Adrenal gland (tissue), 12 donors: ENCODE data around the gene SP140. TPM values are rescaled to one million over a fixed set of nuclear protein-coding genes. Genes with fewer than 3 reads are reported as not detected.
A peak's percentile ranks its signal among the peaks of the same experiment; 100 is the strongest.

ENCODE experiments used
- DNase-seq, 7 donors: peaks; one replicate each; pipeline ENCODE4 v3.0.0-alpha.2; 2019 to 2020
- H3K27ac ChIP-seq, 5 donors: fragments of 200-600 bp; sonication (generic) in 4 of 5; 1 replicate in 3 of 5; 2 replicates in 2 of 5; pipeline versions ENCODE4 v1.5.1 to v1.8.0; 2016 to 2020; ENCODE audit warnings: mild to moderate bottlenecking in 1 of 5
- H3K27me3 ChIP-seq: fragments of 200-600 bp; 2 replicates; pipeline ENCODE4 v1.8.0; 2021
- H3K36me3 ChIP-seq, 2 donors: fragments of 200-600 bp; replicated peaks in 1 of 2; 1 replicate in 1 of 2; 2 replicates in 1 of 2; pipeline versions ENCODE4 v1.5.1 to v1.8.0; 2018 to 2022
- H3K4me1 ChIP-seq, 2 donors: fragments of 200-600 bp; replicated peaks in 1 of 2; 1 replicate in 1 of 2; 2 replicates in 1 of 2; pipeline versions ENCODE4 v1.5.1 to v1.8.0; 2018 to 2021
- H3K4me3 ChIP-seq, 4 donors: fragments of 200-600 bp; sonication (generic) in 3 of 4; one replicate each; pipeline ENCODE4 v1.5.1; 2016 to 2018
- H3K9me3 ChIP-seq, 3 donors: fragments of 200-600 bp; sonication (generic) in 1 of 3; replicated peaks in 1 of 3; 1 replicate in 2 of 3; 2 replicates in 1 of 3; pipeline versions ENCODE4 v1.5.1 to v1.8.0; 2016 to 2021
- CTCF ChIP-seq, 6 experiments: fragments of 450-650 bp in 4 of 6; fragments of 200-600 bp in 2 of 6; sonication (generic) in 1 of 6; IDR thresholded peaks; 1 replicate in 5 of 6; 2 replicates in 1 of 6; pipeline versions ENCODE4 v1.5.1 to v1.8.0; 2016 to 2021; ENCODE audit warnings: antibody characterized with exemption in 6 of 6, mild to moderate bottlenecking in 2 of 6, moderate library complexity in 1 of 6
- POLR2A ChIP-seq, 2 donors: fragments of 450-650 bp; IDR thresholded peaks; one replicate each; pipeline ENCODE4 v1.6.1; 2017; ENCODE audit warnings: antibody characterized with exemption in 2 of 2, mild to moderate bottlenecking in 2 of 2, moderate library complexity in 1 of 2
- WGBS, 4 donors: extraction: QIAGEN DNeasy Blood & Tissue Kit in 2 of 4; methylation state at CpG; one replicate each; pipeline versions ENCODE4 v1.1.5 to v1.1.7; 2013 to 2017; 5-methylcytosine and 5-hydroxymethylcytosine counted together
- intact Hi-C, 2 donors: fragments of 100-400 bp; cut with DNase I; formaldehyde crosslinking; loops; one replicate each; pipeline versions ENCODE4 v1.14.1 to v1.15.0; 2022 to 2023
- polyA plus RNA-seq, 3 donors: library from polyadenylated mRNA; stranded (reverse); fragments of 200-250 nt in 2 of 3; fragments of 350-450 nt in 1 of 3; fragmentation: Illumina TruSeq in 1 of 3; extraction: RNeasy Lipid Tissue Mini Kit (QIAGEN cat#74804) in 1 of 3; gene quantifications; one replicate each; pipeline ENCODE4 v1.2.3, GENCODE V29; 2013 to 2014
- total RNA-seq, 9 donors: library from RNA; depleted of rRNA in 4 of 9; stranded (reverse); fragments of >200 nt in 4 of 9; fragments of 120-200 nt in 1 of 9; fragmentation: NEBNext Ultra II Directional in 1 of 9; extraction: Animal tissue kit (Norgen Biotek cat#: 25700) in 1 of 9; gene quantifications; one replicate each; pipeline versions ENCODE4 v1.1.0 to v1.2.4, GENCODE V29; 2013 to 2023
- donor health status: healthy with polysubstance abuse.
- donor health status: Bipolar disorder and iron deficiency.
- donor health status: DM: yes; HTN: yes; CAD: no.
- donor health status: DM: no; HTN: no; CAD: no.
- donor health status: DM: no; HTN: no; CAD: no.
- donor health status: DM: yes; HTN: yes; CAD: no.

The SP140 gene
- total and polyA plus RNA-seq, 12 donors = 0.06 to 2.8 (median 1.7) TPM

GRCh38 chr2:230226051-230226551, 565 bp downstream of the SP140 start:
- Histone ChIP-seq H3K27ac (peak overlapping the region in 1 of 5 donors; percentile 67), H3K9me3 (no peaks in the 10 kb centered on the region), H3K36me3 (no peaks in the 10 kb centered on the region), H3K4me3 (no peak overlapping the region), H3K4me1 (no peaks in the 10 kb centered on the region), H3K27me3 (no peaks in the 10 kb centered on the region)
- DNase-seq = no peak
- 72 to 85% (median 78%) methylated on average over 4 of the region's 4 CpGs for WGBS, 4 donors
- intact Hi-C loops = loop anchor here in 1 of 2 donors (10.0 kb wide), 1 partner anchor 239 kb away; no protein-coding TSS in a partner anchor
- no peak for TF ChIP-seq CTCF (IDR thresholded peaks at IDR 0.05)

- Histone ChIP-seq H3K4me3 (no peak overlapping the region), H3K36me3 (no peaks in the 10 kb centered on the region), H3K27me3 (no peaks in the 10 kb centered on the region), H3K4me1 (no peaks in the 10 kb centered on the region), H3K27ac (no peak overlapping the region), H3K9me3 (no peaks in the 10 kb centered on the region)
- TF ChIP-seq POLR2A (IDR thresholded peaks at IDR 0.05) = no peak
- no peak for TF ChIP-seq CTCF (IDR thresholded peaks at IDR 0.05)
- intact Hi-C loops = loop anchor here in 1 of 2 donors (10.0 kb wide), 1 partner anchor 238 kb away; no protein-coding TSS in a partner anchor
- WGBS, 4 donors = 83 to 98% (median 89%) methylated on average over 3 of the region's 3 CpGs
- DNase-seq = no peak
These were observed 1.7 kb downstream of the SP140 start for GRCh38 chr2:230227216-230227615.

GRCh38 chr2:230230087-230230486, 4.6 kb downstream of the SP140 start:
- intact Hi-C loops = no loop called here
- Histone ChIP-seq H3K4me3 (no peak overlapping the region), H3K27ac (no peak overlapping the region), H3K27me3 (no peaks in the 10 kb centered on the region), H3K9me3 (no peaks in the 10 kb centered on the region), H3K4me1 (no peaks in the 10 kb centered on the region), H3K36me3 (no peaks in the 10 kb centered on the region)
- TF ChIP-seq POLR2A (IDR thresholded peaks at IDR 0.05) (no peak), CTCF (IDR thresholded peaks at IDR 0.05) (no peak)
- no peak for DNase-seq
- 88 to 95% (median 92%) methylated on average over 3 of the region's 3 CpGs for WGBS, 4 donors

GRCh38 chr2:230230496-230231200, 5.1 kb downstream of the SP140 start:
- 85 to 90% (median 88%) methylated on average over 2 of the region's 2 CpGs for WGBS, 4 donors
- no peak for TF ChIP-seq POLR2A (IDR thresholded peaks at IDR 0.05)
- H3K4me1 ChIP-seq = no peaks in the 10 kb centered on the region
- no peaks in the 10 kb centered on the region for H3K9me3 ChIP-seq
- H3K36me3 ChIP-seq = no peaks in the 10 kb centered on the region
- no peak overlapping the region for H3K4me3 ChIP-seq
- no peak for DNase-seq
- H3K27ac ChIP-seq = no peak overlapping the region
- H3K27me3 ChIP-seq = no peaks in the 10 kb centered on the region
- intact Hi-C loops = no loop called here

GRCh38 chr2:230231251-230231650, 5.7 kb downstream of the SP140 start:
- 65 to 71% (median 66%) methylated on average over 3 of the region's 3 CpGs for WGBS, 4 donors
- H3K27ac ChIP-seq = no peak overlapping the region
- H3K36me3 ChIP-seq = no peaks in the 10 kb centered on the region
- no peaks in the 10 kb centered on the region for H3K27me3 ChIP-seq
- no peak for DNase-seq
- no peak for TF ChIP-seq POLR2A (IDR thresholded peaks at IDR 0.05)
- TF ChIP-seq CTCF (IDR thresholded peaks at IDR 0.05) = no peak
- H3K4me3 ChIP-seq = no peak overlapping the region
- intact Hi-C loops = no loop called here
- no peaks in the 10 kb centered on the region for H3K4me1 ChIP-seq
- no peaks in the 10 kb centered on the region for H3K9me3 ChIP-seq
